AG09309 (cell line): ENCODE data around the gene TTC7B.

Experiments used
- DNase-seq: peaks from one replicate; pipeline ENCODE4 v3.0.0-alpha.2; 2010; ENCODE audit warnings: low read depth
- H3K4me3 ChIP-seq: 2 replicates; pipeline ENCODE4 v1.5.1; 2011; ENCODE audit warnings: mild to moderate bottlenecking, low read depth, low read length, moderate library complexity; ENCODE audit not compliant: control insufficient read depth
- CTCF ChIP-seq: IDR thresholded peaks from 2 replicates; pipeline ENCODE4 v1.5.1; 2011; ENCODE audit warnings: mild to moderate bottlenecking, low read depth, low read length, inconsistent platforms; ENCODE audit not compliant: insufficient read depth, control insufficient read depth; ENCODE audit errors: missing control alignments

Gene TTC7B

GRCh38 chr14:90611936-90612335 is 204.3 kb downstream of the TTC7B start:
- no peak for TF ChIP-seq CTCF
- DNase-seq = no peak
- H3K4me3 ChIP-seq = no peak overlapping the region

GRCh38 chr14:90611501-90611900 is 204.7 kb downstream of the TTC7B start:
- no peak for TF ChIP-seq CTCF
- DNase-seq = no peak
- no peak overlapping the region for H3K4me3 ChIP-seq

- TF ChIP-seq CTCF = no peak
- H3K4me3 ChIP-seq = no peak overlapping the region
- DNase-seq = no peak
Measured at GRCh38 chr14:90610346-90611040, 205.7 kb downstream of the TTC7B start.

- H3K4me3 ChIP-seq = no peak overlapping the region
- DNase-seq = no peak
- TF ChIP-seq CTCF = no peak
Measured at GRCh38 chr14:90609376-90609775, 206.9 kb downstream of the TTC7B start.

GRCh38 chr14:90608929-90609341 is 207.3 kb downstream of the TTC7B start:
- no peak for TF ChIP-seq CTCF
- DNase-seq = no peak
- no peak overlapping the region for H3K4me3 ChIP-seq

- no peak for DNase-seq
- TF ChIP-seq CTCF = no peak
- H3K4me3 ChIP-seq = no peak overlapping the region
Measured at GRCh38 chr14:90608281-90608680, 207.9 kb downstream of the TTC7B start.

GRCh38 chr14:90607141-90607540 is 209.1 kb downstream of the TTC7B start:
- no peak for DNase-seq
- H3K4me3 ChIP-seq = no peak overlapping the region
- TF ChIP-seq CTCF = no peak
